GM19452 (cell line): ENCODE results near the gene DSCAM.
"Not testable (repeated sequence)": the region's sequence is repeated elsewhere in the genome, so short reads cannot be mapped to it uniquely, and the experiment has no call there.

Experiments used
- ATAC-seq: cut with Tn5 transposase; IDR thresholded peaks from one replicate; pipeline ENCODE4 v1.9.1; 2021; ENCODE audit not compliant: unreplicated experiment

DSCAM gene

GRCh38 chr21:40337981-40338380, 509.0 kb downstream of the DSCAM start:
- ATAC-seq = no peak

- ATAC-seq = no peak
These were observed 511.3 kb downstream of the DSCAM start for GRCh38 chr21:40335704-40336103.

GRCh38 chr21:40334159-40334558, 512.8 kb downstream of the DSCAM start:
- no peak for ATAC-seq

- ATAC-seq = no peak
These were observed 513.2 kb downstream of the DSCAM start for GRCh38 chr21:40333731-40334130.

- ATAC-seq = no peak
These were observed 515.2 kb downstream of the DSCAM start for GRCh38 chr21:40331804-40332203.

GRCh38 chr21:40331172-40331571, 515.8 kb downstream of the DSCAM start:
- ATAC-seq = no peak

- ATAC-seq = no peak
These were observed 522.6 kb downstream of the DSCAM start for GRCh38 chr21:40324389-40324788.

GRCh38 chr21:40320718-40321117, 526.2 kb downstream of the DSCAM start:
- not testable (repeated sequence) for ATAC-seq

GRCh38 chr21:40318371-40318770, 528.6 kb downstream of the DSCAM start:
- no peak for ATAC-seq

GRCh38 chr21:40316104-40316503, 530.9 kb downstream of the DSCAM start:
- ATAC-seq = no peak

GRCh38 chr21:40315626-40316025, 531.3 kb downstream of the DSCAM start:
- no peak for ATAC-seq

- ATAC-seq = no peak
These were observed 533.7 kb downstream of the DSCAM start for GRCh38 chr21:40313260-40313659.

GRCh38 chr21:40300300-40300699, 546.7 kb downstream of the DSCAM start:
- ATAC-seq = no peak

GRCh38 chr21:40299451-40299850, 547.5 kb downstream of the DSCAM start:
- no peak for ATAC-seq

- no peak for ATAC-seq
These were observed 552.6 kb downstream of the DSCAM start for GRCh38 chr21:40294345-40294744.

GRCh38 chr21:40291560-40291959, 555.4 kb downstream of the DSCAM start:
- ATAC-seq = no peak

- no peak for ATAC-seq
These were observed 562.5 kb downstream of the DSCAM start for GRCh38 chr21:40284409-40284808.

- no peak for ATAC-seq
These were observed 563.8 kb downstream of the DSCAM start for GRCh38 chr21:40282912-40283886.

GRCh38 chr21:40278345-40278744, 568.6 kb downstream of the DSCAM start:
- no peak for ATAC-seq

GRCh38 chr21:40276001-40276400, 571.0 kb downstream of the DSCAM start:
- no peak for ATAC-seq

- ATAC-seq = no peak
These were observed 574.9 kb downstream of the DSCAM start for GRCh38 chr21:40272037-40272436.

- no peak for ATAC-seq
These were observed 575.8 kb downstream of the DSCAM start for GRCh38 chr21:40271164-40271563.

GRCh38 chr21:40270047-40270446, 576.9 kb downstream of the DSCAM start:
- no peak for ATAC-seq
